Measurements from ENCODE around the gene ITIH6.

Gene ITIH6

DNA sequence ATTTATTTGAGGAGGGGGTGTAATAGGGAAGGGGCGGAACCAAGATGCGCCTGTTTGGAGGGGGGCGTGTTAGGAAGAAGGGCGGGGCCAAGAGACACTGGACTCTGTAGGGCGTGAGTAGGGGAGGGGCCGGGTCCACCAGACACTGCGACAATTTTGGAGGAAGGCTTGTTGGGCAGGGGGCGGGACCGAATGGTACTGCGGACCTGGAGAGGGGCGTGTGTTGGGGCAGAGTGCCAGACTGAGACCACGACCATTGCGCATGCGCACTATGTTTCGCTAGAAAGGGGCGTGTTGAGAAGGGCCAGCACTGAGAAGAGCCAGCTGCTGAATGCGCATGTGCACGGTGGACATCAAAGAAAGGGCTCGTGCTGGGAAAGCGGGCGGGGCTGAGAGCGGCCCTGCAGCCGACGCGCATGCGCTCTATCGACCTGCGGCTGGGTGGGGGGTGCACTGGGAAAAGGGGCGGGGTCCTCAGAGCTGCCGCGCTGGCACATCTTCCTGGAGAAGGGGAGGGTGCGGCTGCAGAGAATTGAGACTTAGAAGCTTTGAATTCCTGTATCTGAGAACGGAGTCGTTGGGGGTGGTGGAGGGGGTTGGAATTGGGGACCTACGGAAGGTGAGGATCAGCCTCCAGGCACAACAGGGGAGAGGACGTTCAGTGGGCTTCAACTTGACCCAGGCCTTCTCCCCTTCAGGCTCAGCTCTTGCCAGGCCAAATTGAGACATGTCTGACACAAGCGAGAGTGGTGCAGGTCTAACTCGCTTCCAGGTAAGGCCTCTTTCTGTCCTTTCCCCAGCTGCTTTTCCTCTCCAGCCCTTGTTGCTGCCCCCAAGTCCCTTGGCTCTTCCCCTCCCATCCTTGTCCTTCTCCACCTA lies 10.8 kb upstream of the ITIH6 start (continued):
- no peak for TF ChIP-seq ZNF768 (tag by site-specific recombination; IDR thresholded peaks at IDR 0.05)
- TF ChIP-seq ZNF366 (tag by site-specific recombination; conservative IDR thresholded peaks at IDR 0.05), result no peak
- TF ChIP-seq ZNF629 (tag by site-specific recombination; IDR thresholded peaks at IDR 0.05), result peak; percentile 1; the same call in 1 of the 2 replicates
- TF ChIP-seq, protein P1, sequence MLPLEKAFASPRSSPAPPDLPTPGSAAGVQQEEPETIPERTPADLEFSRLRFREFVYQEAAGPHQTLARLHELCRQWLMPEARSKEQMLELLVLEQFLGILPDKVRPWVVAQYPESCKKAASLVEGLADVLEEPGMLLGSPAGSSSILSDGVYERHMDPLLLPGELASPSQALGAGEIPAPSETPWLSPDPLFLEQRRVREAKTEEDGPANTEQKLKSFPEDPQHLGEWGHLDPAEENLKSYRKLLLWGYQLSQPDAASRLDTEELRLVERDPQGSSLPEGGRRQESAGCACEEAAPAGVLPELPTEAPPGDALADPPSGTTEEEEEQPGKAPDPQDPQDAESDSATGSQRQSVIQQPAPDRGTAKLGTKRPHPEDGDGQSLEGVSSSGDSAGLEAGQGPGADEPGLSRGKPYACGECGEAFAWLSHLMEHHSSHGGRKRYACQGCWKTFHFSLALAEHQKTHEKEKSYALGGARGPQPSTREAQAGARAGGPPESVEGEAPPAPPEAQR (tag by site-specific recombination; IDR thresholded peaks at IDR 0.05), result no peak
- TF ChIP-seq ZNF157 (tag by site-specific recombination; IDR thresholded peaks at IDR 0.05), result no peak
- TF ChIP-seq KLF7 (tag by site-specific recombination; IDR thresholded peaks at IDR 0.05; ENCODE audit: borderline replicate concordance), result no peak
- TF ChIP-seq ZNF473 (tag by site-specific recombination; IDR thresholded peaks at IDR 0.05), result no peak
- TF ChIP-seq, protein P2, sequence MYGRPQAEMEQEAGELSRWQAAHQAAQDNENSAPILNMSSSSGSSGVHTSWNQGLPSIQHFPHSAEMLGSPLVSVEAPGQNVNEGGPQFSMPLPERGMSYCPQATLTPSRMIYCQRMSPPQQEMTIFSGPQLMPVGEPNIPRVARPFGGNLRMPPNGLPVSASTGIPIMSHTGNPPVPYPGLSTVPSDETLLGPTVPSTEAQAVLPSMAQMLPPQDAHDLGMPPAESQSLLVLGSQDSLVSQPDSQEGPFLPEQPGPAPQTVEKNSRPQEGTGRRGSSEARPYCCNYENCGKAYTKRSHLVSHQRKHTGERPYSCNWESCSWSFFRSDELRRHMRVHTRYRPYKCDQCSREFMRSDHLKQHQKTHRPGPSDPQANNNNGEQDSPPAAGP (tag by site-specific recombination; IDR thresholded peaks at IDR 0.05), result no peak
- peak; percentile 81 for TF ChIP-seq SP2 (tag by site-specific recombination; IDR thresholded peaks at IDR 0.05)
- peak; percentile 7; the same call in 1 of the 2 replicates for TF ChIP-seq ZNF76 (tag by site-specific recombination; IDR thresholded peaks at IDR 0.05; ENCODE audit: borderline replicate concordance, low read depth)
- TF ChIP-seq ZNF394 (tag by site-specific recombination; IDR thresholded peaks at IDR 0.05; ENCODE audit: borderline replicate concordance), result no peak
- peak; percentile 97 for TF ChIP-seq ZNF341 (tag by site-specific recombination; IDR thresholded peaks at IDR 0.05; ENCODE audit: low read depth)
- TF ChIP-seq KLF1 (tag by site-specific recombination; IDR thresholded peaks at IDR 0.05), result peak; percentile 86
- TF ChIP-seq ZNF501 (tag by site-specific recombination; IDR thresholded peaks at IDR 0.05), result no peak
- peak; percentile 47; the same call in 1 of the 2 replicates for TF ChIP-seq ZBTB7A (tag by site-specific recombination; IDR thresholded peaks at IDR 0.05; ENCODE audit: low read depth)
- TF ChIP-seq KLF10 (tag by site-specific recombination; IDR thresholded peaks at IDR 0.05), result 0 out of 2 replicates have a peak, but pooled peaks have one; percentile 82
- TF ChIP-seq, protein P3, sequence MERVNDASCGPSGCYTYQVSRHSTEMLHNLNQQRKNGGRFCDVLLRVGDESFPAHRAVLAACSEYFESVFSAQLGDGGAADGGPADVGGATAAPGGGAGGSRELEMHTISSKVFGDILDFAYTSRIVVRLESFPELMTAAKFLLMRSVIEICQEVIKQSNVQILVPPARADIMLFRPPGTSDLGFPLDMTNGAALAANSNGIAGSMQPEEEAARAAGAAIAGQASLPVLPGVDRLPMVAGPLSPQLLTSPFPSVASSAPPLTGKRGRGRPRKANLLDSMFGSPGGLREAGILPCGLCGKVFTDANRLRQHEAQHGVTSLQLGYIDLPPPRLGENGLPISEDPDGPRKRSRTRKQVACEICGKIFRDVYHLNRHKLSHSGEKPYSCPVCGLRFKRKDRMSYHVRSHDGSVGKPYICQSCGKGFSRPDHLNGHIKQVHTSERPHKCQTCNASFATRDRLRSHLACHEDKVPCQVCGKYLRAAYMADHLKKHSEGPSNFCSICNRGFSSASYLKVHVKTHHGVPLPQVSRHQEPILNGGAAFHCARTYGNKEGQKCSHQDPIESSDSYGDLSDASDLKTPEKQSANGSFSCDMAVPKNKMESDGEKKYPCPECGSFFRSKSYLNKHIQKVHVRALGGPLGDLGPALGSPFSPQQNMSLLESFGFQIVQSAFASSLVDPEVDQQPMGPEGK (tag by site-specific recombination; IDR thresholded peaks at IDR 0.05), result peak; percentile 36
- TF ChIP-seq, protein P4, sequence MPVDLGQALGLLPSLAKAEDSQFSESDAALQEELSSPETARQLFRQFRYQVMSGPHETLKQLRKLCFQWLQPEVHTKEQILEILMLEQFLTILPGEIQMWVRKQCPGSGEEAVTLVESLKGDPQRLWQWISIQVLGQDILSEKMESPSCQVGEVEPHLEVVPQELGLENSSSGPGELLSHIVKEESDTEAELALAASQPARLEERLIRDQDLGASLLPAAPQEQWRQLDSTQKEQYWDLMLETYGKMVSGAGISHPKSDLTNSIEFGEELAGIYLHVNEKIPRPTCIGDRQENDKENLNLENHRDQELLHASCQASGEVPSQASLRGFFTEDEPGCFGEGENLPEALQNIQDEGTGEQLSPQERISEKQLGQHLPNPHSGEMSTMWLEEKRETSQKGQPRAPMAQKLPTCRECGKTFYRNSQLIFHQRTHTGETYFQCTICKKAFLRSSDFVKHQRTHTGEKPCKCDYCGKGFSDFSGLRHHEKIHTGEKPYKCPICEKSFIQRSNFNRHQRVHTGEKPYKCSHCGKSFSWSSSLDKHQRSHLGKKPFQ (tag by site-specific recombination; IDR thresholded peaks at IDR 0.05), result no peak
- TF ChIP-seq, protein P5, sequence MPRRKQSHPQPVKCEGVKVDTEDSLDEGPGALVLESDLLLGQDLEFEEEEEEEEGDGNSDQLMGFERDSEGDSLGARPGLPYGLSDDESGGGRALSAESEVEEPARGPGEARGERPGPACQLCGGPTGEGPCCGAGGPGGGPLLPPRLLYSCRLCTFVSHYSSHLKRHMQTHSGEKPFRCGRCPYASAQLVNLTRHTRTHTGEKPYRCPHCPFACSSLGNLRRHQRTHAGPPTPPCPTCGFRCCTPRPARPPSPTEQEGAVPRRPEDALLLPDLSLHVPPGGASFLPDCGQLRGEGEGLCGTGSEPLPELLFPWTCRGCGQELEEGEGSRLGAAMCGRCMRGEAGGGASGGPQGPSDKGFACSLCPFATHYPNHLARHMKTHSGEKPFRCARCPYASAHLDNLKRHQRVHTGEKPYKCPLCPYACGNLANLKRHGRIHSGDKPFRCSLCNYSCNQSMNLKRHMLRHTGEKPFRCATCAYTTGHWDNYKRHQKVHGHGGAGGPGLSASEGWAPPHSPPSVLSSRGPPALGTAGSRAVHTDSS (tag by site-specific recombination; IDR thresholded peaks at IDR 0.05), result no peak
- no peak for TF ChIP-seq ZNF654 (tag by site-specific recombination; IDR thresholded peaks at IDR 0.05; ENCODE audit: low read depth)
- peak; percentile 59; the same call in 1 of the 2 replicates for TF ChIP-seq ZFP69B (tag by site-specific recombination; IDR thresholded peaks at IDR 0.05)
- TF ChIP-seq ZNF175 (tag by site-specific recombination; IDR thresholded peaks at IDR 0.05), result no peak
- TF ChIP-seq OSR2 (tag by site-specific recombination; IDR thresholded peaks at IDR 0.05), result no peak
- 0 out of 2 replicates have a peak, but pooled peaks have one; percentile 3 for TF ChIP-seq ZNF335 (tag by site-specific recombination; conservative IDR thresholded peaks at IDR 0.05)
- no peak for TF ChIP-seq ZNF16 (tag by site-specific recombination; IDR thresholded peaks at IDR 0.05; ENCODE audit: low read depth)
- TF ChIP-seq KLF9 (tag by site-specific recombination; IDR thresholded peaks at IDR 0.05; ENCODE audit: low read depth), result peak; percentile 94
- TF ChIP-seq, protein P6, sequence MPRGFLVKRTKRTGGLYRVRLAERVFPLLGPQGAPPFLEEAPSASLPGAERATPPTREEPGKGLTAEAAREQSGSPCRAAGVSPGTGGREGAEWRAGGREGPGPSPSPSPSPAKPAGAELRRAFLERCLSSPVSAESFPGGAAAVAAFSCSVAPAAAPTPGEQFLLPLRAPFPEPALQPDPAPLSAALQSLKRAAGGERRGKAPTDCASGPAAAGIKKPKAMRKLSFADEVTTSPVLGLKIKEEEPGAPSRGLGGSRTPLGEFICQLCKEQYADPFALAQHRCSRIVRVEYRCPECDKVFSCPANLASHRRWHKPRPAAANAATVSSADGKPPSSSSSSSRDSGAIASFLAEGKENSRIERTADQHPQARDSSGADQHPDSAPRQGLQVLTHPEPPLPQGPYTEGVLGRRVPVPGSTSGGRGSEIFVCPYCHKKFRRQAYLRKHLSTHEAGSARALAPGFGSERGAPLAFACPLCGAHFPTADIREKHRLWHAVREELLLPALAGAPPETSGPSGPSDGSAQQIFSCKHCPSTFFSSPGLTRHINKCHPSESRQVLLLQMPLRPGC (tag by site-specific recombination; IDR thresholded peaks at IDR 0.05), result no peak
- TF ChIP-seq ZNF23 (tag by site-specific recombination; IDR thresholded peaks at IDR 0.05; ENCODE audit: borderline replicate concordance), result no peak
- TF ChIP-seq ZBTB21 (tag by site-specific recombination; IDR thresholded peaks at IDR 0.05), result no peak

All from HEK293 (cell line).